Upper lobe of right lung (tissue), 1 donor: ENCODE measurements around the gene RGR. TPM values are rescaled to one million over a fixed set of nuclear protein-coding genes. Genes with fewer than 3 reads are reported as not detected.

ENCODE experiments used
- ATAC-seq: fragments of 200-7000 bp; cut with Tn5 transposase; one replicate; pipeline ENCODE4 v1.9.1; 2020; ENCODE audit warnings: mild to moderate bottlenecking, moderate library complexity
- DNase-seq: peaks from one replicate; pipeline ENCODE4 v3.0.0-alpha.2; 2020
- H3K27ac ChIP-seq: fragments of 200-600 bp; one replicate; pipeline ENCODE4 v1.8.0; 2022
- H3K27me3 ChIP-seq: fragments of 200-600 bp; one replicate; pipeline ENCODE4 v1.8.0; 2022; ENCODE audit warnings: mild to moderate bottlenecking
- H3K36me3 ChIP-seq: fragments of 200-600 bp; one replicate; pipeline ENCODE4 v1.8.0; 2022
- H3K4me1 ChIP-seq: fragments of 200-600 bp; one replicate; pipeline ENCODE4 v1.8.0; 2022
- H3K4me3 ChIP-seq: fragments of 200-600 bp; one replicate; pipeline ENCODE4 v1.8.0; 2022; ENCODE audit warnings: mild to moderate bottlenecking
- H3K9me3 ChIP-seq: fragments of 200-600 bp; one replicate; pipeline ENCODE4 v1.8.0; 2022
- CTCF ChIP-seq: fragments of 200-600 bp; IDR thresholded peaks from one replicate; pipeline ENCODE4 v1.8.0; 2022; ENCODE audit warnings: antibody characterized with exemption
- intact Hi-C: fragments of 100-400 bp; cut with DNase I; formaldehyde crosslinking; loops from one replicate; pipeline ENCODE4 v1.11.0; 2022
- total RNA-seq: library from RNA; stranded (reverse); fragmentation: NEBNext Ultra II Directional; extraction: Animal tissue kit (Norgen Biotek cat#: 25700); gene quantifications from one replicate; pipeline ENCODE4 v1.2.1, GENCODE V29; 2021
- donor health status: DM: no; HTN: yes; CAD: no; lungs with severe emphysema.

RGR gene
- total RNA-seq, 1 donor from 2014 or later, result 0.41 TPM

DNA sequence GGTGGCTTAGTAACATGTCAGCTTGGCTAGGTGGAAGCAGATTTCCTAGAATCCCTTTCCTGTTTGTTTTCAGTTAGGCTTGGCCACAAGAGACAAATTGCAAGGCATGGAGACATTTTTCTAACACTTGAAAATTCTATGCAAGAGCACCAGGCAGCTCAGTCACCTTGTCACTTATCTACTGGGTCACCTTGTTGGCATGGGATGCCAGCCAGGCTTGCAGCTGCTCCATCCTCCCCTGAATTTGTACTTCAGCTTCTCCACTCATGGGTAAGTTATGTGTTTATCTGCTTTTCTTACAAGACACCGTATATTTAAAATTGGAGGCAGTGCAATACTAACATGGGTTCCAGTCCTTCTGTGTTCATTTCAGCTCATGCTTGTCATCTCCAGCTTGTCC is 43.3 kb downstream of the RGR start:
- H3K4me1 ChIP-seq, result no peaks in the 10 kb centered on the region
- ATAC-seq (no peak), DNase-seq (no peak)
- intact Hi-C loops, result no loop called here
- no peak overlapping the region for H3K4me3 ChIP-seq
- TF ChIP-seq CTCF, result no peak
- H3K27ac ChIP-seq, result no peak overlapping the region
- H3K36me3 ChIP-seq, result no peaks in the 10 kb centered on the region
- H3K27me3 ChIP-seq, result no peaks in the 10 kb centered on the region
- H3K9me3 ChIP-seq, result no peaks in the 10 kb centered on the region

GRCh38 chr10:84289521-84290200 is 44.8 kb downstream of the RGR start:
- no peak for TF ChIP-seq CTCF
- H3K9me3 ChIP-seq, result no peaks in the 10 kb centered on the region
- no peaks in the 10 kb centered on the region for H3K4me1 ChIP-seq
- no peak for DNase-seq
- H3K4me3 ChIP-seq, result no peak overlapping the region
- intact Hi-C loops, result no loop called here
- no peaks in the 10 kb centered on the region for H3K27me3 ChIP-seq
- no peak overlapping the region for H3K27ac ChIP-seq
- ATAC-seq, result no peak
- no peaks in the 10 kb centered on the region for H3K36me3 ChIP-seq

GRCh38 chr10:84290235-84290634 is 45.4 kb downstream of the RGR start:
- Histone ChIP-seq H3K4me1 (no peaks in the 10 kb centered on the region), H3K36me3 (no peaks in the 10 kb centered on the region), H3K9me3 (no peaks in the 10 kb centered on the region), H3K4me3 (no peak overlapping the region), H3K27me3 (no peaks in the 10 kb centered on the region), H3K27ac (no peak overlapping the region)
- DNase-seq (no peak), ATAC-seq (no peak)
- intact Hi-C loops, result no loop called here
- TF ChIP-seq CTCF, result no peak

GRCh38 chr10:84291384-84291783 is 46.5 kb downstream of the RGR start:
- ATAC-seq (peak; percentile 68), DNase-seq (no peak)
- no peaks in the 10 kb centered on the region for H3K36me3 ChIP-seq
- H3K4me3 ChIP-seq, result no peak overlapping the region
- intact Hi-C loops, result no loop called here
- H3K9me3 ChIP-seq, result no peaks in the 10 kb centered on the region
- no peak overlapping the region for H3K27ac ChIP-seq
- TF ChIP-seq CTCF, result no peak
- no peaks in the 10 kb centered on the region for H3K4me1 ChIP-seq
- H3K27me3 ChIP-seq, result no peaks in the 10 kb centered on the region

DNA sequence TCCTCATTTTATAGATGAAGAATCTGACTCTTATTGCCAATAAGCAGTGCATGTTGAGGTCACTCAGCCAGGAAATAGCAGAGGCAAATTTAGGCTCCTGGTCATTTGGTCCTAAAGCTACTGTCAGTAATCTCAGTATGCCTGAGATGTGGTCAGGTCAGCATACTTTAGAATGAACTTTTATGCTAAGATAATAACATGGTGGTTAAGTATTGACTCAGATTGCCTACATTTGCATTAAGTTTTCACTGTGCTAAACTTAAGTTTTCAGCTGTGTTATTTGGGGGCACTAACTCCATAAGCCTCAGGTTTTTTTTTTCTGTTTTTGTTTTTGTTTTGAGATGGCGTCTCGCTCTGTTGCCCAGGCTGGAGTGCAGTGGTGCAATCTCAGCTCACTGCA is 47.6 kb downstream of the RGR start:
- intact Hi-C loops, result no loop called here
- ATAC-seq, result no peak

More for the DNA sequence above, 47.6 kb downstream of the RGR start:
- no peak for TF ChIP-seq CTCF
- no peaks in the 10 kb centered on the region for H3K9me3 ChIP-seq
- H3K27ac ChIP-seq, result no peak overlapping the region
- no peak for DNase-seq
- H3K36me3 ChIP-seq, result no peaks in the 10 kb centered on the region
- no peaks in the 10 kb centered on the region for H3K27me3 ChIP-seq
- no peak overlapping the region for H3K4me3 ChIP-seq
- no peaks in the 10 kb centered on the region for H3K4me1 ChIP-seq
